HCT116 (cell line): ENCODE measurements around the gene SCN4B. TPM values are rescaled to one million over a fixed set of nuclear protein-coding genes. Genes with fewer than 3 reads are reported as not detected.

Experiments used
- ATAC-seq: fragments of 200-7000 bp; cut with Tn5 transposase; 2 replicates; pipeline ENCODE4 v1.9.1; 2020; ENCODE audit warnings: mild to moderate bottlenecking, moderate library complexity
- BruUV-seq: library from RNA; stranded (reverse); fragments of 400-500 nt; replicated peaks from 2 replicates; lab custom pipeline; 2021; lab: Mats Ljungman, UMichigan
- CTCF ChIA-PET: fragments of 300-600 bp; sonication (Branson Sonifier 250); formaldehyde crosslinking; loops from one replicate; lab custom pipeline; 2021; ENCODE audit warnings: antibody characterized with exemption; lab: Charles Lee
- POLR2A ChIA-PET: fragments of 300-600, 350-600 bp; sonication (Branson Sonifier 250); formaldehyde crosslinking; loops from one replicate; lab custom pipeline; 2021; ENCODE audit warnings: antibody characterized with exemption; lab: Charles Lee
- RAD21 ChIA-PET, 2 experiments: fragments of 300-600 bp; sonication (Branson Sonifier 250); formaldehyde crosslinking; loops; one replicate each; lab custom pipeline; 2023; ENCODE audit warnings: low total read pairs in 2 of 2; ENCODE audit not compliant: uncharacterized antibody in 2 of 2, unreplicated experiment in 2 of 2, low non-redundant PET in 1 of 2; lab: Charles Lee
- DNase-seq: peaks from one replicate; pipeline ENCODE4 v3.0.0-alpha.2; 2010; ENCODE audit warnings: low read depth, low spot score
- H2AFZ ChIP-seq: fragments of 200-600 bp; shearing (Covaris generic), sonication (generic); 2 replicates; pipeline ENCODE4 v1.6.1; 2017; ENCODE audit warnings: low read depth, mixed run types, mixed read lengths, antibody characterized with exemption, low read length; ENCODE audit not compliant: poor library complexity, severe bottlenecking
- H3K27ac ChIP-seq: 2 replicates; pipeline ENCODE4 v1.5.1; 2012; ENCODE audit warnings: low read depth, low read length
- H3K27me3 ChIP-seq: fragments of 200-600 bp; sonication (generic); 2 replicates; pipeline ENCODE4 v1.6.1; 2016; ENCODE audit warnings: mixed run types, low read length, mixed read lengths; ENCODE audit not compliant: insufficient read depth
- H3K36me3 ChIP-seq, 2 experiments: fragments of 200-500 bp in 1 of 2; fragments of 200-600 bp in 1 of 2; sonication (Bioruptor generic) in 1 of 2; sonication (generic) in 1 of 2; 2 replicates each; pipeline versions ENCODE4 v1.5.1 to v1.6.1; 2014 to 2016; ENCODE audit warnings: low read length in 2 of 2, inconsistent platforms in 1 of 2, mixed read lengths in 1 of 2, mixed run types in 1 of 2; ENCODE audit not compliant: insufficient read depth in 2 of 2, control insufficient read depth in 1 of 2
- H3K4me1 ChIP-seq, 2 experiments: fragments of 200-600 bp in 1 of 2; sonication (generic) in 1 of 2; 2 replicates each; pipeline versions ENCODE4 v1.5.1 to v1.6.1; 2012 to 2017; ENCODE audit warnings: low read length in 2 of 2, inconsistent platforms in 1 of 2, mild to moderate bottlenecking in 1 of 2, mixed read lengths in 1 of 2, mixed run types in 1 of 2, moderate library complexity in 1 of 2; ENCODE audit not compliant: insufficient read depth in 2 of 2, control insufficient read depth in 1 of 2
- H3K4me2 ChIP-seq: fragments of 200-600 bp; sonication (generic); 2 replicates; pipeline ENCODE4 v1.6.1; 2017; ENCODE audit warnings: mixed run types, low read length, mixed read lengths
- H3K4me3 ChIP-seq, 2 experiments: fragments of 200-600 bp in 1 of 2; sonication (generic) in 1 of 2; replicated peaks in 1 of 2; 2 replicates each; pipeline ENCODE4 v1.5.1; 2011 to 2016; ENCODE audit warnings: low read length in 2 of 2, control low read depth in 1 of 2, low read depth in 1 of 2, mild to moderate bottlenecking in 1 of 2, mixed read lengths in 1 of 2, mixed run types in 1 of 2
- H3K79me2 ChIP-seq: fragments of 200-600 bp; sonication (generic); 2 replicates; pipeline ENCODE4 v1.6.1; 2017; ENCODE audit warnings: mild to moderate bottlenecking, mixed run types, low read length, moderate library complexity, mixed read lengths; ENCODE audit not compliant: insufficient read depth
- H3K9ac ChIP-seq: fragments of 200-600 bp; sonication (generic); 2 replicates; pipeline ENCODE4 v1.6.1; 2016; ENCODE audit warnings: low read length, mixed read lengths
- H3K9me2 ChIP-seq: fragments of 200-600 bp; sonication (generic), shearing (Covaris generic); 2 replicates; pipeline ENCODE4 v1.6.1; 2017; ENCODE audit warnings: mixed run types, mild to moderate bottlenecking, moderate library complexity; ENCODE audit not compliant: insufficient read depth
- H3K9me3 ChIP-seq, 2 experiments: fragments of 200-500 bp in 1 of 2; fragments of 200-600 bp in 1 of 2; sonication (Bioruptor generic) in 1 of 2; sonication (generic) in 1 of 2; 2 replicates each; pipeline ENCODE4 v1.6.1; 2014 to 2017; ENCODE audit warnings: low read length in 2 of 2, mixed read lengths in 2 of 2, inconsistent platforms in 1 of 2, low read depth in 1 of 2, mild to moderate bottlenecking in 1 of 2, mixed run types in 1 of 2, moderate library complexity in 1 of 2; ENCODE audit not compliant: control insufficient read depth in 1 of 2, insufficient read depth in 1 of 2
- H4K20me1 ChIP-seq: fragments of 200-600 bp; sonication (generic), shearing (Covaris generic); 2 replicates; pipeline ENCODE4 v1.6.1; 2017; ENCODE audit warnings: mixed run types, mild to moderate bottlenecking, moderate library complexity; ENCODE audit not compliant: insufficient read depth
- EGR1 ChIP-seq: IDR thresholded peaks from 2 replicates; pipeline ENCODE4 v1.6.1; 2012; ENCODE audit warnings: low read depth
- ELF1 ChIP-seq: IDR thresholded peaks from 2 replicates; pipeline ENCODE4 v1.6.1; 2012; ENCODE audit warnings: low read depth, borderline replicate concordance
- EZH2phosphoT487 ChIP-seq: fragments of 200-600 bp; IDR thresholded peaks from 2 replicates; pipeline ENCODE4 v1.6.1; 2018; ENCODE audit warnings: antibody characterized with exemption, borderline replicate concordance
- FOSL1 ChIP-seq: IDR thresholded peaks from 2 replicates; pipeline ENCODE4 v1.6.1; 2012; ENCODE audit warnings: low read depth
- POLR2AphosphoS5 ChIP-seq: IDR thresholded peaks from 2 replicates; pipeline ENCODE4 v1.6.1; 2011; ENCODE audit warnings: mild to moderate bottlenecking, low read depth, low read length, moderate library complexity
- SP1 ChIP-seq: IDR thresholded peaks from 2 replicates; pipeline ENCODE4 v1.6.1; 2012; ENCODE audit warnings: low read depth
- SRF ChIP-seq: IDR thresholded peaks from 2 replicates; pipeline ENCODE4 v1.6.1; 2012; ENCODE audit warnings: low read depth
- ZFX ChIP-seq: fragments of 450-650 bp; IDR thresholded peaks from 2 replicates; pipeline ENCODE4 v1.6.1; 2017
- intact Hi-C: fragments of 100-400 bp; cut with micrococcal nuclease; formaldehyde crosslinking; loops from 2 replicates; pipeline ENCODE4 v1.10.0; 2022
- total RNA-seq: library from RNA; stranded (reverse); gene quantifications from one replicate; pipeline ENCODE4 v1.2.1, GENCODE V29; 2021; ENCODE audit not compliant: unreplicated experiment
- TF ChIP-seq, protein P1 (sequence below): IDR thresholded peaks from 2 replicates; pipeline ENCODE4 v1.6.1; 2012
- TF ChIP-seq, protein P2 (sequence below): IDR thresholded peaks from 2 replicates; pipeline ENCODE4 v1.6.1; 2012; ENCODE audit warnings: low read depth
- TF ChIP-seq, protein P3 (sequence below): IDR thresholded peaks from 2 replicates; pipeline ENCODE4 v1.6.1; 2011; ENCODE audit warnings: mild to moderate bottlenecking, low read length, moderate library complexity; ENCODE audit not compliant: insufficient replicate concordance; ENCODE audit errors: extremely low read depth

Gene SCN4B
- total RNA-seq, 1 experiment from 2014 or later: 0.32 TPM

DNA sequence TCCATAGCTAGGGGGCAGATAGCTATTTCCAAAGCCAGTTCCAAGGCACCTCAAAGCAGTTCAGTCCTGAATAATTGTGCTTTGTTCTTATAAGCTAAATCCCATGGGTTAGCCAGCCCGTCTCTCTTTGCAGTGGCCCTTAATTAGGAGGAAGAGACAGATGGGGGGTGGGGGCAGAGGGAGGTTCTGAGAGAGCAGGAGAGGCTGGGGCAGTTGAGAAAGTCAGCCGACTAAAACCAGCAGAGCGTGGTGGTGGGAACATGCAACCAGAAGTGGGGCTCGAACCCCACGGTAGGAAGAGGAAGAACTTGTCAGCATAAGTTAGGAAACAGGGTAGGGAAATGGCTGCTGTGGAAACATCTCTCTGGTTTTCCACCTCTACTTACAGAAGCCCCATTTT, 10.9 kb upstream of the SCN4B start (continued):
- no peak for TF ChIP-seq ZFX

DNA sequence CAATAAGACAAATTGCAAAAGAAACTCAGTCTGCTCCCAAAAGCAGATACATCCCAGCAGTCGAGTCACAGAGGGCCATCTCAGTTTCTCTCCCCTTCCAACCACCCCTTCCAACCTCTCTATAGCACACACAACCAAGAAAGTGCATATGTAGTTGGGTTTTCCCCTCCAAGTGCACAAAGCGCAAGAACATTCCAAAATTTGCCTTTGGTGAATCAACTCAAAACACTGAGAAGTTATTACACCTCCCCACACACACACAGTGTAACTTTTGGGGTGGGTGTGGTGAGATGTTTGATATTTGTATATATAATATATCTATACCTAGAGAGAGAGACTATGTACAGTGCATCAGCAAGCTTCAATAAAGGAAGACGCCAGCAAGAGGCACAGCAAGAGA, 10.2 kb upstream of the SCN4B start:
- H3K4me1 ChIP-seq: no peaks in the 10 kb centered on the region
- no peaks in the 10 kb centered on the region for H3K79me2 ChIP-seq
- no TSS peak for BruUV-seq
- intact Hi-C loops: no loop called here
- H2AFZ ChIP-seq: no peak overlapping the region
- DNase-seq: no peak
- no peak overlapping the region for H3K4me2 ChIP-seq
- ChIA-PET POLR2A (no interaction called here), RAD21 (no interaction called here), CTCF (interaction anchor here (0.7 to 1.0 kb wide), 2 partner anchors 9 to 14 kb away, joined by 3 to 4 read pairs; no protein-coding TSS in a partner anchor)
- no peaks in the 10 kb centered on the region for H3K27me3 ChIP-seq
- no peaks in the 10 kb centered on the region for H3K9me2 ChIP-seq
- H4K20me1 ChIP-seq: no peaks in the 10 kb centered on the region
- no peak overlapping the region for H3K27ac ChIP-seq
- ATAC-seq: no peak
- no peak overlapping the region for H3K9ac ChIP-seq
- H3K36me3 ChIP-seq: no peaks in the 10 kb centered on the region
- H3K9me3 ChIP-seq: no peaks in the 10 kb centered on the region
- TF ChIP-seq EZH2phosphoT487 (no peak), POLR2AphosphoS5 (no peak), EGR1 (no peak), SP1 (no peak), ELF1 (no peak), ZFX (no peak), FOSL1 (no peak), SRF (no peak)
- TF ChIP-seq, protein P1, sequence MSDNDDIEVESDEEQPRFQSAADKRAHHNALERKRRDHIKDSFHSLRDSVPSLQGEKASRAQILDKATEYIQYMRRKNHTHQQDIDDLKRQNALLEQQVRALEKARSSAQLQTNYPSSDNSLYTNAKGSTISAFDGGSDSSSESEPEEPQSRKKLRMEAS: no peak
- TF ChIP-seq, protein P2, sequence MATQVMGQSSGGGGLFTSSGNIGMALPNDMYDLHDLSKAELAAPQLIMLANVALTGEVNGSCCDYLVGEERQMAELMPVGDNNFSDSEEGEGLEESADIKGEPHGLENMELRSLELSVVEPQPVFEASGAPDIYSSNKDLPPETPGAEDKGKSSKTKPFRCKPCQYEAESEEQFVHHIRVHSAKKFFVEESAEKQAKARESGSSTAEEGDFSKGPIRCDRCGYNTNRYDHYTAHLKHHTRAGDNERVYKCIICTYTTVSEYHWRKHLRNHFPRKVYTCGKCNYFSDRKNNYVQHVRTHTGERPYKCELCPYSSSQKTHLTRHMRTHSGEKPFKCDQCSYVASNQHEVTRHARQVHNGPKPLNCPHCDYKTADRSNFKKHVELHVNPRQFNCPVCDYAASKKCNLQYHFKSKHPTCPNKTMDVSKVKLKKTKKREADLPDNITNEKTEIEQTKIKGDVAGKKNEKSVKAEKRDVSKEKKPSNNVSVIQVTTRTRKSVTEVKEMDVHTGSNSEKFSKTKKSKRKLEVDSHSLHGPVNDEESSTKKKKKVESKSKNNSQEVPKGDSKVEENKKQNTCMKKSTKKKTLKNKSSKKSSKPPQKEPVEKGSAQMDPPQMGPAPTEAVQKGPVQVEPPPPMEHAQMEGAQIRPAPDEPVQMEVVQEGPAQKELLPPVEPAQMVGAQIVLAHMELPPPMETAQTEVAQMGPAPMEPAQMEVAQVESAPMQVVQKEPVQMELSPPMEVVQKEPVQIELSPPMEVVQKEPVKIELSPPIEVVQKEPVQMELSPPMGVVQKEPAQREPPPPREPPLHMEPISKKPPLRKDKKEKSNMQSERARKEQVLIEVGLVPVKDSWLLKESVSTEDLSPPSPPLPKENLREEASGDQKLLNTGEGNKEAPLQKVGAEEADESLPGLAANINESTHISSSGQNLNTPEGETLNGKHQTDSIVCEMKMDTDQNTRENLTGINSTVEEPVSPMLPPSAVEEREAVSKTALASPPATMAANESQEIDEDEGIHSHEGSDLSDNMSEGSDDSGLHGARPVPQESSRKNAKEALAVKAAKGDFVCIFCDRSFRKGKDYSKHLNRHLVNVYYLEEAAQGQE: no peak
- TF ChIP-seq, protein P3, sequence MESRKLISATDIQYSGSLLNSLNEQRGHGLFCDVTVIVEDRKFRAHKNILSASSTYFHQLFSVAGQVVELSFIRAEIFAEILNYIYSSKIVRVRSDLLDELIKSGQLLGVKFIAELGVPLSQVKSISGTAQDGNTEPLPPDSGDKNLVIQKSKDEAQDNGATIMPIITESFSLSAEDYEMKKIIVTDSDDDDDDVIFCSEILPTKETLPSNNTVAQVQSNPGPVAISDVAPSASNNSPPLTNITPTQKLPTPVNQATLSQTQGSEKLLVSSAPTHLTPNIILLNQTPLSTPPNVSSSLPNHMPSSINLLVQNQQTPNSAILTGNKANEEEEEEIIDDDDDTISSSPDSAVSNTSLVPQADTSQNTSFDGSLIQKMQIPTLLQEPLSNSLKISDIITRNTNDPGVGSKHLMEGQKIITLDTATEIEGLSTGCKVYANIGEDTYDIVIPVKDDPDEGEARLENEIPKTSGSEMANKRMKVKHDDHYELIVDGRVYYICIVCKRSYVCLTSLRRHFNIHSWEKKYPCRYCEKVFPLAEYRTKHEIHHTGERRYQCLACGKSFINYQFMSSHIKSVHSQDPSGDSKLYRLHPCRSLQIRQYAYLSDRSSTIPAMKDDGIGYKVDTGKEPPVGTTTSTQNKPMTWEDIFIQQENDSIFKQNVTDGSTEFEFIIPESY: no peak
- no peak overlapping the region for H3K4me3 ChIP-seq
